HG03571 (cell line): ENCODE data around the gene SRP54.
"Not testable (repeated sequence)": the region's sequence is repeated elsewhere in the genome, so short reads cannot be mapped to it uniquely, and the experiment has no call there.

Source experiments
- ATAC-seq: cut with Tn5 transposase; IDR thresholded peaks from one replicate; pipeline ENCODE4 v1.9.1; 2021; ENCODE audit not compliant: unreplicated experiment

The SRP54 gene

DNA sequence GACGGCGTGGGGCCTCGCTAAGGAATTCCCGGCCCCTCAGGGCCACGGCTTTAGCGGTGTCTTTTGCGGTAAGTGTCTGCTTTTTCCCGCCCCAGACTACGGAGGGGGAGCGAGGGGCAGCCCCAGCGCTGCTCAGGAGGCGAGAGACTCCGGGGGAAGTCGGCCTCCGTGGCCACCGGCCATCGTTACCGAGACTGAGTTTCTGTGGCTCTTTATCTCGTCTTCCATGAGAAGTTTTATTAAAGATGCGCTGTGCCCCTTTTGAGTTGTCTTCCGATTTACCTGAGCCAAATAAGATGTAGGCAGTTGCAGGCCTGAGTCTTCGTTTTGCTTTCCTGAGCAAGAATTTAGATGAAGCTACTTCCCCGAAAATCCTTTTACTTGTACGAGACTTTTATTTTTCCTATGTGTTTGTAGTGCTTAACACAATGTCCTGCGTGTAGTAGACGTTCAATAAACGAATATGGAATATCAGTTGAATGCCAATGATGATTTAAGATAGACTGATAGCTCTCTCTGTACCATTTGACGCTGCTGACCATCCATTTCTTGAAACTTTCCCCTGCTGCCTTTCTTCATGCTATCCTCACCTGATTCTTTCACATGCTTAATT, 462 bp downstream of the SRP54 start:
- ATAC-seq, result peak; percentile 17

DNA sequence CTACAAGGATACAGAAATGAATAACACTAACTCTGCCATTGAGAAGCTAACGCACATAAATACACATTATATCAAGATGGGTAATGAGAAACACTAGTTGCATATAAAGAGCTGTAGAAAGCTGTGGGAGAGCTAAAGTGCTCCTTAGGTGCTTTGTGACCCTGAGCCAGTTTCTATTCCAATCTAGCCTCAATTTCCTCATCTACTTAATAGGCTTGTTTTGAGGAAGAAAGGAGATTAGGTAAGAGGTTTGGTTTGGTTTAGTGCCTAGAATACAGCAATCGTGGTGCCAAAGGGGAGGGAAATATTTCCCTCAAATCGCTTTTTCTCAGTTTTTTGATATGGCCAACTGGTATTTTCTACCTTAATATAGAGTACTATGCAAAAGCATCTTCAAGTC, 994 bp downstream of the SRP54 start:
- ATAC-seq, result no peak

DNA sequence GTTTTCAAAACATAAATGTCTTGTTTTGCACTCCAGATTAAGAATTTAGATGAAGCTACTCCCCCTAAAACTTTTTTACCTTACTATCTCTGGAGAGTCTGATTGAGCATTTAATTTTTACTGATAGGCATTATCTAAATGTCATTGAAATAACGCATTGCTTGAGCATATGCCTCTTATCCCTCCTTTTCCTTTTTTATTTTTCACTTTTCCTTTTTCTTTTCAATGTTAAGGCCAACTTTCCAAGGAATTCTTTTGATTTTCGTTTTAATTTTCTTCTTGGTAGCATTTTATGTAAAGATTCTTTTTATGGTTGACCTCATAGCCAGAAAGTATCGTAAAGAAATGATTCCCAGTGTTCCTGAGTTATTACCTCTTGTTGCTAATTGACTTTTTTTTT, 2.9 kb downstream of the SRP54 start:
- no peak for ATAC-seq

DNA sequence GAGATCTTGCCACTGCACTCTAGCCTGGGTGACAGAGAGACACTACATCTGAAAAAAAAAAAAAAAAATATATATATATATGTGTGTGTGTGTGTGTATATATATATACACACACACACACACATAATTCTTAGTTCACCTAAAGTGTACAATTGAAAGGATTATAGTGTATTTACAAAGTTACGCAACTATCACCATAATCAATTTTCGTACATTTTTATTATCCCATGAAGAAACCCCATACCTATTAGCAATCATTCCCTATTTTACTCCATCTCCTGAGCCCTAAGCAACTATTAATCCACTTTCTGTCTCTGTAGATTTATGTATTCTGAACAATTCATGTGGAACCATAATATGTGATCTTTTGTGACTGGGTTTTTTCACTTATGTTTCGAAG, 4.4 kb downstream of the SRP54 start:
- no peak for ATAC-seq

DNA sequence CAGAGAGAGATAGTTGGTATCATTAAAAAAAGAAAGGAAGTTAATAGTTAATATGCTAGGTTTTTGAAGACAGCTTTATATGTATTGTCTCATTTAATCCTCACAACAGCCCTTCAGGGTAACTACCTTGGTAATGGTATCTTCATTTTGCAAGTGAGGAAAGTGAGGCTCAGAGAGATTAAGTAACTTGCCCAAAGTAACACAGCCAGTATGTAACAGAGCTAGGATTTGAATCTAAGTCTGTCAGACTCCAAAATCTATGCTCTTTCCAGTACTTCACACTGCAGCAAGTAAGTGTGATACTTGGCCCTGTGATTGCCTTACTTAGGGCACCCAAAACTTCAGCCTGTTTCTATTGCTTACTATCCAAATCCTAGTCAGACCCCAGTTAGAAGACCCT, 7.0 kb downstream of the SRP54 start:
- no peak for ATAC-seq

DNA sequence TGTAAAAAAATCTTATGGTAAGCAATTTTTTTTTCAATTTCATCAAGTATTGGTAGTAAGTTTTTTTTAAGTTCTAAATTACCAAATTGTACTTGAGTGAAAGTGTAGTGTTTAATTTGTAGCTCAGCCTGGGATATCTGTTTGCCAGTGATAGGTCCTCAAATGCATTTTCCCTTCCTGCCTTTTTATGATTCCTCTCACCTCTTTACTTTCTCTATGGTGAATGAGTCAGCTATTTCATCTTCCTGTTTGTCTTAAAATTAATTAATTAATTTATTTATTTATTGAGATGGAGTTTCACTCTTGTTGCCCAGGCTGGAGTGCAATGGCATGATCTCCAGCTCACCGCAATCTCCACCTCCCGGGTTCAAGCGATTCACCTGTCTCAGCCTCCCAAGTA, 10.6 kb downstream of the SRP54 start:
- no peak for ATAC-seq

DNA sequence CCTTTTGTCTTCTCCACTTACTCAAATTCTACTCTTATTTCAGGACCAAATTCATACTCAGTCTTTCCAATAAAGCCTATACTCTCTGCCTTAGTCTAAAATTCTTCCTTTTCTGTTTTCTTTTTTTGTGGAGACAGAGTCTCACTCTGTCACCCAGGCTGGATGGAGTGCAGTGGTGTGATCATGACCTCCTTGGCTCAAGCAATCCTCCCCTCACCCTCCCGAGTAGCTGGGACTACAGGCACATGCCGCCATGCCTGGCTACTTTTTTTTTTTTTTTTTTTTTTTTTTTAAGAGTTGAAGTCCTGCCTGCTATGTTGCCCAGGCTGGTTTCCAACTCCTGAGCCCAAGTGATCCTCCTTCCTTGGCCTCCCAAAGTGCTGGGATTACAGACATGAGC, 11.9 kb downstream of the SRP54 start:
- no peak for ATAC-seq

DNA sequence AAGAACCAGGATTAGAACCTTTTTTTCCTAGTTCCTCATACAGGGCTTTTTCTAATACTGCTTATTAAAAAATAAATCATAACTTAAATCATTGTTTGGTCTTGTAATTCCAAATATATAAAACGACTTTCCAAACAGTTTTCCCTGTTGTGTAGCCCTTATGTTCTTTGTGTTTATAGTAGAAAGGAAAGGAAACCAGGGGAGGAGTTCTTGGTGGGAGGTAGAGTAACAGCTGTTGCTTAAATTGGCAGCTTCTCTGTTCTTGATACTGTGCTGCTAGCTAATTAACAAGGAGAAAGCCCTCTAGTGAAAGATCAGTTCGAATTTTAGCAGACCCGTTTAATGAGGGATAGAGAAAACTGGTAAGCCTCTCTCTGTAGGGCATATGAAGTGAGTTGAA, 15.0 kb downstream of the SRP54 start:
- ATAC-seq, result no peak

DNA sequence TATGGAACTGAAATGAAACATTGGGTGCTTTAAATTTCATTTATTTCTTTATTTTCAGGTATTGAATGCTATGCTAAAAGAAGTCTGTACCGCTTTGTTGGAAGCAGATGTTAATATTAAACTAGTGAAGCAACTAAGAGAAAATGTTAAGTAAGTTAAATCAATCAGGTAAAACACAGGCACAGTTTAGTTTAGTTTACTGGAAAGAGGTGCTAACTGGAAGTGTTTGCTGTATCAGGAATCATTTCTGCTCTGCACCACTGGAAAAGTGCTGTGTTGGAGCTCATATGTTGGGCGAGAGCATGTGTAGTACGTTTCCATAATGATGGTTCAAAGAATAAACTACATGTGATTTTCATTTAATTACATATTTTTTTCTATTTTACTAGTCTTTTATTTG, 16.7 kb downstream of the SRP54 start:
- no peak for ATAC-seq

DNA sequence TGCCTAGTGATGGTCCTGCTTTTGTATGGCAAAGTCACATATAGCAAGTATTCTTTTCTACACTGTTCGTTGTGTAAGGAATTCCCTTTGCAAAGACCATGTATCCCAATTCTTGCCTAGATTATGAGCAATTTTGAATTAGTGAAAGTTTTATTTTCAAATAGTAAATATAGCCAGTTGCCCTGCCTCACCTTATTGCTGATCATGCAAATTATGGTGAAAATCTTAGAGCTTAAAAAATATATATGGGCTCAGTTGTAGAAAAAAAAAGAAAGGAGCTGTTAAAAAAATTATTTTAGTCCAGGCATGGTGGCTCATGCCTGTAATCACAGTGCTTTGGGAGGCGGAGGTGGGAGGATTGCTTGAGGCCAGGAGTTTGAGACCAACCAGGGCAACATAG, 18.8 kb downstream of the SRP54 start:
- no peak for ATAC-seq

DNA sequence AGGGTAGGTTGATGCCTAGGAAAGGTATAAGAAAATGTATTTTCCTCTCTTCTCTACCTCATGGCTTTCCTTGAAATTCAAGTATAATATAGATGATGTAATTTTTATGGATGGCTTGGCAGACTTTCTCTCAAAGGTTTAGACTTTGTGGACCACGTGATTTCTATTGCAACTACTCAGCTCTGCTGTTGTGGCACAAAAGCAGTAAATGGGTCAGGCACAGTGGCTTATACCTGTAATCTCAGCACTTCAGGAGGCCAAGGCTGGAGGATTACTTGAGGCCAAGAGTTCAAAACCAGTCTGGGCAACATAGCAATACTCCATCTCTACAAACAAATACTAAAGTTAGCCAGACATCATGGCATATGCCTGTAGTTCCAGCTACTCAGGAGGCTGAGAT, 22.0 kb downstream of the SRP54 start:
- ATAC-seq, result no peak

DNA sequence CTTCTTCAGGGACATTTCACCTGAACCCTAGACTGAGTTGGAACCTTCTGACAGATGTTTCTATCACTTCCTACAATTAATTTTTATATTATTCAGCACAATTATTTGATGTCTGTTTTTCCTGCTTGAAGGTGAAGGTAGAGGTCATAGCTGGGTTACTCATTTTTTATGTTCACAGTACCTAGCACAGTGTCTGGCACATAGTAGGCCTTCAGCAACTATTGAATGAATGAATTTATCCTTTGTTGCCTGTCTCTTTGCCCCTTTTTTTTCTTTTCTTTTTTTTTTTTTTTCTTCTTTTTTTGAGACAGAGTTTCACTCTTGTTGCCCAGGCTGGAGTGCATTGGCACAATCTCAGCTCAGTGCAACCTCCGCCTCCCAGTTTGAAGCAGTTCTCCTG, 33.8 kb downstream of the SRP54 start:
- ATAC-seq, result no peak

DNA sequence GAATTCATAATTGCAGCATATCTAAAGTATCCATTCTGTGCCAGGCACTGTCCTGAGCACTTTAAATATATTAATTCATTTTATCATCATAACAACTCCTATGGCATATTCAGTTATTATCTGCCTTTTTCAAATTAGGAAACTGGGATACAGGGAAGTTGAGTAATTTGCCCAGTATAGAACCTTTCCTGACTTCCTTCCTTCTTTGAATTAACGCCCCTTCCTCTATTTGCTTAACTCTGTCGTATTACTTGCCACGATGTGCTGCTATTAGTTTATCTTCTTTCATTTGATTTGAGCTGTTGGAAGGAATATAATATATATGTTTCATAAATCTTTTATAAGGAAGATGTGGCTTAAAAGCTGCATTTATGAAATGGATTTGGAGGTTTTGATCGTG, 37.9 kb downstream of the SRP54 start:
- ATAC-seq, result no peak

DNA sequence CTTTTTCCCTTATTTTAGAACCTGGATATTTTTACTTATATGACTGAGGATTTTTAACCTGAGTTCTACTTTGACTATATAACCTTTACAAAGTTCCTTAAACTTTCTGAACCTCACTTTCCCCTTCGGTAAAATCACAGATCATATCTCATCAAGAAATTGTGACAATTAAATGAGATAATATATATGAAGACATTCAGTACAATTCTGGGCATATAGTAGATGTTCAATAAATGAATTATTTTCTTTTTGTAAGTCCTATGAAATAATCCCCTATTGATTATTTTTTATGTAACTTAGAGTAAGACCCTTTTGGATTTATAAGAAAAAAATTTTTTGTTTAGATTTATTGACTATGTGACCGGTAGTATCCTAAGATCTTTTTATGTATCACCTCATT, 45.6 kb downstream of the SRP54 start:
- no peak for ATAC-seq

DNA sequence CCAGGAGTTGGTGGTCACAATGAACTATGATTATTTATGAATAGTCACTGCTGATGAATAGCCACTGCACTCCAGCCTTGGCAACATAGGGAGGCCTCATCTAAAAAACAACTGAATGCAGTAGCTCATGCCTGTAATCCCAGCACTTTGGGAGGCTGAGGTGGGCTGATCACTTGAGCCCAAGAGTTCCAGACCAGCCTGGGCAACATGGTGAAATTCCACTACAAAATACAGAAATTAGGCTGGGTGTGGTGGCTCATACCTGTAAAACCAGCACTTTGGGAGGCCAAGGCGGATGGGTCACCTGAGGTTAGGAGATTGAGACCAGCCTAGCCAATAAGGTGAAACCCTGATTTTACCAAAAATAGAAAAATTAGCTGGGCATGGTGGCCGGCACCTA, 49.8 kb downstream of the SRP54 start:
- ATAC-seq, result no peak

DNA sequence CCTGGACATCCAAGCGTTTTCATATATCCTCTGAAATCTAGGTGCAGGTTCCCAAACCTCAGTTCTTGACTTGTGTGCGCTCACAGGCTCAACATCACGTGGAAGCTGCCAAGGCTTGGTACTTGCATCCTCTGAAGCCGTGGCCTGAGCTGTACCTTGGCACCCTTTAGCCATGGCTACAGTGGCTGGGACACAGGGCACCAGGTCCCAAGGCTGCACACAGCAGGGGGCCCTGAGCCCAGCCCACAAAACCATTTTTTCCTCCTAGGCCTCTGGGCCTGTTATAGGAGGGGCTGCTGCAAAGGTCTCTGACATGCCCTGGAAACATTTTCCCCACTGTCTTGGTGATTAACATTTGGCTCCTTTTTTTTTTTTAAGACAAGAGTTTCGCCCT, 51.6 kb downstream of the SRP54 start:
- ATAC-seq, result no peak

DNA sequence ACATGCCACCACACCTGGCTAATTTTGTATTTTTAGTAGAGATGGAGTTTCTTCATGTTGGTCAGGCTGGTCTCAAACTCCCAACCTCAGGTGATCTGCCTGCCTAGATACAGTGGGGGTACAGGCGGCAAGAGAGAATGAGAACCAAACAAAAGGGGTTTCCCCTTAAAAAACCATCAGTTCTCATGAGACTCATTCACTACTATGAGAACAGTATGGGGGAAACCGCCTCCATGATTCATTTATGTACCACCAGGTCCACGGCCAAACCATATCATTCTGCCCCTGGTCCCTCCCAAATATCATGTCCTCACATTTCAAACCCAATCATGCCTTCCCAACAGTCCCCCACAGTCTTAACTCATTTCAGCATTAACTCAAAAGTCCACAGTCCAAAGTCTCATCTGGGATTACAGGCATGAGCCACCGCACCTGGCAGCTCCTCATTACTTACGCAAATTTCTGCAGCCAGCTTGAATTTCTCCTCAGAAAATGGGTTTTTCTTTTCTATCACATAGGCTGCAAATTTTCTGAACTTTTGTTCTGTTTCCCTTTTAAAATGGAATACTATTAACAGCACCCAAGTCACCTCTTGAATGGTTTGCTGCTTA, 52.3 kb downstream of the SRP54 start:
- not testable (repeated sequence) for ATAC-seq

DNA sequence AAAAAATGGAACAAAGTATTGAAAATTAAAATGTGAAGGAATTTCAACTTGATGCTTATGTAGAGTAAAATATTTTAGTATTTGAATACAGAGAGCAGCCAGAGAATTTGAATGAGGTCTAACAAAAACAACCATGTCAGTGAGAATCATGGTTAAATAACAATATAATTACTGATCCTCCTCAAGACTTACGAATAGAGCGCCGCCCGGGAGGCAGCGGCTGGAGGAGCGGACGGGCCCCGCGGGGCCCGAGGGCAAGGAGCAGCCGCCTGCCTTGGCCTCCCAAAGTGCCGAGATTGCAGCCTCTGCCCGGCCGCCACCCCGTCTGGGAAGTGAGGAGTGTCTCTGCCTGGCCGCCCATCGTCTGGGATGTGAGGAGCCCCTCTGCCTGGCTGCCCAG, 55.5 kb downstream of the SRP54 start:
- not testable (repeated sequence) for ATAC-seq

DNA sequence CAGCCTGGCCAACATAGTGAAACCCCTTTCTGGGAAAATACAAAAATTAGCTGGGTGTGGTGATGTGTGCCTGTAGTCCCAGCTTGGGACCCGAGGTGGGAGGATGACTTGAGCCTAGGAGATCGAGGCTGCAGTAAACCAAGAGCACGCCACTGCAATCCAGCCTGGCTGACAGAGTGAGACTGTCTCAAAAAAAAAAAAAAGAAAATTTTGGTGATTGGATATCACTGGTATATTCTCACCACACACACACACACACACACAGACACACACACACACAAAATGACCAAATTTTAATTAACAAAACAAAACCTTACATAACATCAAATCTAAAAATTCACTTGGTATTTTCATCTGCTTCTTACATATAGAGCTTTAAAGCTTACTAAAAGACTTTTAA, 59.8 kb downstream of the SRP54 start:
- no peak for ATAC-seq

DNA sequence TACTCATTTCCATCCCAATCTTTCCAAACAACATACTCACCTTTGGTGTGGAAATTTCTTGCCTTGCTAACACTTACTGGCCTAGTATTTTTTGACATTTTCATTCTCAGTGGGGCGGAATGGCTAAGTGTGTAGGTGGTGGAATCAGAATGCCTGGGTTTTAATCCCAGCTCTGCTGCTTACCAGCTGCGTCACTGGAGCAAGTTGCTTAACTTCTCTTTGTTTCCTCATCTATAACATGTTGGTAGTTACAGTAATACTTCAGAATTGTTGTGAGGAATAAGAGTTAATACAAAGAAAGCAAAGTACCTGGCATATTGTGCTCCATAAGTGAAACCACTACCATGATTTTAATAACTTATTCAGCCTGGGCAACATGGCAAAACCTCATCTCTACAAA, 60.3 kb downstream of the SRP54 start:
- no peak for ATAC-seq

DNA sequence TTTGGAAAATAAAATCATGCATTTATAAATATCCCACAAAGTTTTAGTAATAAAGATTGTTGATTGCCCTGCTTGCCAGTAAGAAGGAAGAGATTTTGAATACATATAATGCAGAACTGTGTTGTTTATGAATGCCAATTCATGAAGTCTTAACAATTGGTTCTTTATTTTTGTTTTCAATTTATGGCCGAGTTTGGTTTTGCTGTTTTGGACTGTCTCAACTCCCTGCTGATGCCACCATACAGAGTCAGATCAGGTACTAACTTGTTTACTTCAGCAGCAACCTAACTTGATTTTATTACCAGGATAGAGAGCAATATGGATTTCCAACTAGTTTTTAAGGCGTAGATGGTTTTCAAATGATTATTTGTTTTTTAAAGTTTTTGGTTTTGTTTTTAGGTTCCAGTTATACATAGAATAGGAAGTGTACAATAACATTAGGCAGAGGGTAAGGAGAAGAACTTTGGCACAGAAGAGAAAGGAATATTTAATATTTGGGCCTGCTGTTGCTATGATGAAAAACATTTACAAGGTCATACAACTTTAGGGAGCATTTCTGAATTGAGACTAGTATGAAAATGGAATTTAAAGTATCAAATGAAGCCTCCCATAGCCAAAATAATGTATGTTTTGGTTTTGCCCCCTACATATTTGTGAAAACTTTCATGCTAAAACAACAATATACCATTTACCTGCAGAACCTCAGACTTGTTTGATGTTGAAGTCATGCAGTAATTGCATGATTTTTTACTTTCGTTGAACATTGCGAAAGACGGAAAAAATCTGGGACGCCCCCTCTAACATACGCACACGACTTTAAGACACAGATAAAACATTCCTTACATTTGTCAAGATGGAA, 62.4 kb downstream of the SRP54 start:
- ATAC-seq, result no peak

DNA sequence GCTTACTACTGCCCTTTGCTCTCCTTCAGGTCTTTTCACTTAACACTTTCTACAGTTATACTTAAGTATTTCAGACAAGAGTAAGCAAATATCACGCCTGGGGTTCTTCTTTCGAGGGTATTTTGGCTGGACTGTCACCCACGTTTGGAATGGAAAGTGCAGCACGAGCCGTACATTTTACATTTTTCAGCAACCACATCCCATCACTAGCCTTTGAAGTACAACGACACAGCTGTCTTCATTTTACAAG, 62.9 kb downstream of the SRP54 start:
- no peak for ATAC-seq
